Kidney (tissue), 14 donors: ENCODE results near the gene GRK1. TPM values are rescaled to one million over a fixed set of nuclear protein-coding genes. Genes with fewer than 3 reads are reported as not detected.

Experiments
- DNase-seq, 5 donors: peaks; one replicate each; pipeline ENCODE4 v3.0.0-alpha.2; 2013 to 2020
- FAIRE-seq: peaks from 2 replicates; lab custom pipeline; 2012; peaks lifted over from hg19 to GRCh38; lab: Jason Lieb, UNC
- H3K27ac ChIP-seq, 2 donors: one replicate each; pipeline ENCODE4 v1.7.0; 2013; ENCODE audit warnings: low read depth in 2 of 2, low read length in 2 of 2, inconsistent platforms in 1 of 2
- H3K27me3 ChIP-seq: one replicate; pipeline ENCODE4 v1.7.1; 2013; ENCODE audit warnings: low read length, inconsistent platforms; ENCODE audit not compliant: control insufficient read depth, insufficient read depth
- H3K36me3 ChIP-seq, 3 donors: one replicate each; pipeline versions ENCODE4 v1.7.0 to v1.7.1; 2013; ENCODE audit warnings: low read length in 3 of 3, control low read depth in 1 of 3, inconsistent platforms in 1 of 3; ENCODE audit not compliant: insufficient read depth in 3 of 3, control insufficient read depth in 2 of 3
- H3K4me1 ChIP-seq, 3 donors: one replicate each; pipeline versions ENCODE4 v1.7.0 to v1.7.1; 2013; ENCODE audit warnings: low read length in 3 of 3, inconsistent platforms in 1 of 3, low read depth in 1 of 3; ENCODE audit not compliant: control insufficient read depth in 2 of 3, insufficient read depth in 2 of 3
- H3K4me3 ChIP-seq, 3 donors: one replicate each; pipeline versions ENCODE4 v1.7.0 to v1.8.1; 2013; ENCODE audit warnings: low read length in 3 of 3, control low read depth in 1 of 3, inconsistent platforms in 1 of 3
- H3K9ac ChIP-seq, 3 donors: one replicate each; pipeline versions ENCODE4 v1.7.0 to v1.7.1; 2013; ENCODE audit warnings: low read length in 3 of 3, control low read depth in 1 of 3, inconsistent platforms in 1 of 3
- H3K9me3 ChIP-seq, 3 donors: one replicate each; pipeline versions ENCODE4 v1.7.0 to v1.7.1; 2013; ENCODE audit warnings: low read length in 3 of 3, control low read depth in 1 of 3, inconsistent platforms in 1 of 3; ENCODE audit not compliant: control insufficient read depth in 2 of 3, insufficient read depth in 1 of 3
- CTCF ChIP-seq: IDR thresholded peaks from 3 replicates; pipeline ENCODE4 v1.5.1; 2012; ENCODE audit warnings: mild to moderate bottlenecking, moderate library complexity, borderline replicate concordance; ENCODE audit not compliant: insufficient read depth; ENCODE audit errors: extremely low read depth
- intact Hi-C: fragments of 100-400 bp; cut with DNase I; formaldehyde crosslinking; loops from one replicate; pipeline ENCODE4 v1.11.1; 2022
- polyA plus RNA-seq: library from polyadenylated mRNA; stranded (reverse); fragments of 350-450 nt; fragmentation: Illumina TruSeq; extraction: RNeasy Lipid Tissue Mini Kit (QIAGEN cat#74804); gene quantifications from one replicate; pipeline ENCODE4 v1.2.3, GENCODE V29; 2014; ENCODE audit warnings: low read depth, low replicate concordance; ENCODE audit not compliant: insufficient read depth
- total RNA-seq: library from RNA; stranded (reverse); fragmentation: NEBNext Ultra II Directional; extraction: Animal tissue kit (Norgen Biotek cat#: 25700); gene quantifications from one replicate; pipeline ENCODE4 v1.2.1, GENCODE V29; 2021
- donor health status: control.
- donor health status: control.
- donor health status: control.
- donor health status: control.
- donor health status: control.
- donor health status: DM: yes; HTN: yes; CAD: no.
- donor health status: Normal renal cell carcinoma (clear cell type).

The GRK1 gene
- total and polyA plus RNA-seq, 2 donors from 2014 or later, result not detected

GRCh38 chr13:113651511-113652403, 15.3 kb upstream of the GRK1 start:
- intact Hi-C loops, result no loop called here
- H3K9ac ChIP-seq, result no peak overlapping the region
- H3K36me3 ChIP-seq, result no peaks in the 10 kb centered on the region
- H3K27ac ChIP-seq, result no peak overlapping the region
- DNase-seq (peak in 2 of 5 donors; percentile 44 to 70), FAIRE-seq (no peak)
- H3K9me3 ChIP-seq, result no peaks in the 10 kb centered on the region
- peaks cover 0 to 12% (median 3%) of the 10 kb centered on the region in 3 donors for H3K4me1 ChIP-seq
- no peak overlapping the region for H3K4me3 ChIP-seq
- TF ChIP-seq CTCF, result no peak
- no peaks in the 10 kb centered on the region for H3K27me3 ChIP-seq

- no peak for FAIRE-seq
- Histone ChIP-seq H3K27ac (no peak overlapping the region), H3K4me1 (peaks cover 0 to 7% (median 0%) of the 10 kb centered on the region in 3 donors), H3K9ac (no peak overlapping the region), H3K4me3 (no peak overlapping the region), H3K27me3 (no peaks in the 10 kb centered on the region), H3K9me3 (no peaks in the 10 kb centered on the region), H3K36me3 (no peaks in the 10 kb centered on the region)
- intact Hi-C loops, result no loop called here
- peak in 2 of 5 donors; percentile 26 to 56 for DNase-seq
- no peak for TF ChIP-seq CTCF
Observed at GRCh38 chr13:113652404-113653263, 14.4 kb upstream of the GRK1 start.

- no peak overlapping the region for H3K27ac ChIP-seq
- intact Hi-C loops, result no loop called here
- FAIRE-seq, result no peak
- H3K9ac ChIP-seq, result no peak overlapping the region
- no peaks in the 10 kb centered on the region for H3K36me3 ChIP-seq
- TF ChIP-seq CTCF, result no peak
- H3K9me3 ChIP-seq, result no peaks in the 10 kb centered on the region
- H3K27me3 ChIP-seq, result no peaks in the 10 kb centered on the region
- peak in 3 of 5 donors; percentile 24 to 64 (median 39) for DNase-seq
- H3K4me1 ChIP-seq, result peaks cover 0 to 2% (median 0%) of the 10 kb centered on the region in 3 donors
- H3K4me3 ChIP-seq, result no peak overlapping the region
Observed at GRCh38 chr13:113653264-113654174, 13.5 kb upstream of the GRK1 start.
